WERI-Rb-1 (cell line): ENCODE results near the gene USP31.

Source experiments
- DNase-seq: peaks from one replicate; pipeline ENCODE4 v3.0.0-alpha.2; 2020
- H3K27ac ChIP-seq: fragments of 250-450 bp; sonication (Bioruptor Pico); 2 replicates; pipeline ENCODE4 v1.5.1; 2020; ENCODE audit warnings: mild to moderate bottlenecking, moderate library complexity
- H3K27me3 ChIP-seq: fragments of 250-450 bp; sonication (Bioruptor Pico); 2 replicates; pipeline ENCODE4 v1.5.1; 2021; ENCODE audit warnings: mild to moderate bottlenecking, low read depth, moderate library complexity; ENCODE audit not compliant: insufficient read depth, severe bottlenecking
- H3K36me3 ChIP-seq: fragments of 250-450 bp; sonication (Bioruptor Pico); 2 replicates; pipeline ENCODE4 v1.5.1; 2020; ENCODE audit warnings: mild to moderate bottlenecking, moderate library complexity
- H3K4me3 ChIP-seq: 2 replicates; pipeline ENCODE4 v1.5.1; 2011; ENCODE audit warnings: low read depth, mild to moderate bottlenecking, control low read depth, low read length
- H3K9me3 ChIP-seq: fragments of 250-450 bp; sonication (Bioruptor Pico); 2 replicates; pipeline ENCODE4 v1.5.1; 2021; ENCODE audit warnings: mild to moderate bottlenecking, moderate library complexity; ENCODE audit not compliant: severe bottlenecking
- TF ChIP-seq, protein P1 (sequence below): IDR thresholded peaks from 2 replicates; pipeline ENCODE4 v1.5.1; 2011; ENCODE audit warnings: low read depth, mild to moderate bottlenecking, control low read depth, inconsistent platforms, low read length

Gene USP31

DNA sequence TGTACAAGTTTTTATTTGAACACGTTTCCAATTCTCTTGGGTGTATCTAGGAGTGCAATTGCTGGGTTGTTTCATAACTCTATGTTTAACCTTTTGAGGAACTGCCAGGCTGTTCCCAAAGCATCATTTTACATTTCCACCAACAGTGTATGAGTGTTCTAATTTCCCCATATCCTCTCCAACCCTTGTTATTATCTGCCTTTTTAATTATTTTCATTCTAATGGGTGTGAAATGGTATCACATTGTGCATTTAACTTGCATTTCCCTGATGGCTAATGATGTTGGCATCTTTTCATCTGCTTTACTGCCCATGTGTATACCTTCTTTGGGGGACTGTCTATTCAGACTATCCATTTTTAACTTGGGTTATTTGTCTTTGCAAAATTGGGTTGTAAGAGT, 104.2 kb downstream of the USP31 start:
- no peaks in the 10 kb centered on the region for H3K9me3 ChIP-seq
- no peak for DNase-seq
- no peaks in the 10 kb centered on the region for H3K27me3 ChIP-seq
- no peak overlapping the region for H3K27ac ChIP-seq
- no peaks in the 10 kb centered on the region for H3K36me3 ChIP-seq
- TF ChIP-seq, protein P1, sequence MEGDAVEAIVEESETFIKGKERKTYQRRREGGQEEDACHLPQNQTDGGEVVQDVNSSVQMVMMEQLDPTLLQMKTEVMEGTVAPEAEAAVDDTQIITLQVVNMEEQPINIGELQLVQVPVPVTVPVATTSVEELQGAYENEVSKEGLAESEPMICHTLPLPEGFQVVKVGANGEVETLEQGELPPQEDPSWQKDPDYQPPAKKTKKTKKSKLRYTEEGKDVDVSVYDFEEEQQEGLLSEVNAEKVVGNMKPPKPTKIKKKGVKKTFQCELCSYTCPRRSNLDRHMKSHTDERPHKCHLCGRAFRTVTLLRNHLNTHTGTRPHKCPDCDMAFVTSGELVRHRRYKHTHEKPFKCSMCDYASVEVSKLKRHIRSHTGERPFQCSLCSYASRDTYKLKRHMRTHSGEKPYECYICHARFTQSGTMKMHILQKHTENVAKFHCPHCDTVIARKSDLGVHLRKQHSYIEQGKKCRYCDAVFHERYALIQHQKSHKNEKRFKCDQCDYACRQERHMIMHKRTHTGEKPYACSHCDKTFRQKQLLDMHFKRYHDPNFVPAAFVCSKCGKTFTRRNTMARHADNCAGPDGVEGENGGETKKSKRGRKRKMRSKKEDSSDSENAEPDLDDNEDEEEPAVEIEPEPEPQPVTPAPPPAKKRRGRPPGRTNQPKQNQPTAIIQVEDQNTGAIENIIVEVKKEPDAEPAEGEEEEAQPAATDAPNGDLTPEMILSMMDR = no peak
- H3K4me3 ChIP-seq = no peak overlapping the region

DNA sequence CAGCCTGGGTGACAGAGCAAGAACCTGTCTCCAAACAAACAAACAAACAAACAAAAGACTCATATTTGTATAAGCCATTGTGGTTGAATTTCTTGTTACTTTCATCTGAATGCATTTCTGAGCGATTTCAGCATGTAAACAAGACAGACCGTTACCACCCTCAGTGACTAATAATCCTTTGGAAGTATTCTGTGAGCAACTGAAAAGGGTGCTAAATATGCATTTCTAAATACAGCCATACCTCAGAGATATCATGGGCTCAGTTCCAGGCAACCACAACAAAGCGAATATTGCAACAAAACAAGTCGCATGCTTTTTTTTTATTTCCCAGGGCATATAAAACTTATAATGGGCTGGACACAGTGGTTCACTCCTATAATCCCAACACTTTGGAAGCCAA, 109.0 kb downstream of the USP31 start:
- TF ChIP-seq, protein P1 = no peak
- Histone ChIP-seq H3K9me3 (no peaks in the 10 kb centered on the region), H3K4me3 (no peak overlapping the region), H3K36me3 (no peaks in the 10 kb centered on the region), H3K27me3 (no peaks in the 10 kb centered on the region), H3K27ac (no peak overlapping the region)
- no peak for DNase-seq

DNA sequence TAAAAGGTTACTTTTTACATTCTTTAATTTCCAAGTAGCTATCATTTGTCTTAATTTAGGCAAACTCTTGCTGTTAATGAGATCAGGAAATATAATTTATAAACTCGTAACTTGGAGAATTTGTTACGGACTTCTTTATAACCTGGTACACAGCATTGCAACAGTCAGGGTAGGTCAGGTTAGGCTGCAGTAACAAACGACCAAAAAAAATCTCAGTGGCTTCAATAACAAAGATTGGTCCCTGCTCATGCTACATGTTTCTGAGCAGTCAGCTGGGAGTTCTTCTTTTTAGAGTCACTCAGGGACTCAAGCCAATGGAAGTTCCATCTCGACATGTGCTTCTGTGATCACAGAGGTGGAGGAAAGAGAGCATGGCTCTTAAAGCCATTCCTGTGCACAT, 110.1 kb downstream of the USP31 start:
- Histone ChIP-seq H3K27ac (no peak overlapping the region), H3K4me3 (no peak overlapping the region), H3K9me3 (no peaks in the 10 kb centered on the region), H3K27me3 (no peaks in the 10 kb centered on the region), H3K36me3 (no peaks in the 10 kb centered on the region)
- DNase-seq = no peak
- TF ChIP-seq, protein P1 = no peak

DNA sequence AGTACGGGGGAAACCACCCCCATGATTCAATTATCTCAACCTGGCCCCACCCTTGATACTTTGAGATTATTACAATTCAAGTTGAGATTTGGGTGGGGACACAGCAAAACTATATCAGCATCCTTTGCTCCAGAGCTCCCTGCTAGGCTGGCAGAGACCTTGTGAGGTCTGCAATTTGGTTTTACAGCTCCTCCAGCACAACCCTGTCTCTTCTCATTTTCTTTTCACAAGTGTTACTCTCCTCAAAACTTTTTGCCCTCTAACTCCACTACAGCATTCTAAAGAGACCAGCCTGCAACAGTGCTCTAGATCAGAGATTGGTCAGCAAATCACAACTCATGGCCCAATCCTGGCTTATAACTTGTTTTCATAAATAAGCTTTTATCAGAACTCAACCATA, 114.0 kb downstream of the USP31 start:
- no peak overlapping the region for H3K27ac ChIP-seq
- TF ChIP-seq, protein P1 = no peak
- H3K36me3 ChIP-seq = no peaks in the 10 kb centered on the region
- no peak overlapping the region for H3K4me3 ChIP-seq
- peaks cover 5% of the 10 kb centered on the region for H3K9me3 ChIP-seq
- H3K27me3 ChIP-seq = no peaks in the 10 kb centered on the region
- no peak for DNase-seq

DNA sequence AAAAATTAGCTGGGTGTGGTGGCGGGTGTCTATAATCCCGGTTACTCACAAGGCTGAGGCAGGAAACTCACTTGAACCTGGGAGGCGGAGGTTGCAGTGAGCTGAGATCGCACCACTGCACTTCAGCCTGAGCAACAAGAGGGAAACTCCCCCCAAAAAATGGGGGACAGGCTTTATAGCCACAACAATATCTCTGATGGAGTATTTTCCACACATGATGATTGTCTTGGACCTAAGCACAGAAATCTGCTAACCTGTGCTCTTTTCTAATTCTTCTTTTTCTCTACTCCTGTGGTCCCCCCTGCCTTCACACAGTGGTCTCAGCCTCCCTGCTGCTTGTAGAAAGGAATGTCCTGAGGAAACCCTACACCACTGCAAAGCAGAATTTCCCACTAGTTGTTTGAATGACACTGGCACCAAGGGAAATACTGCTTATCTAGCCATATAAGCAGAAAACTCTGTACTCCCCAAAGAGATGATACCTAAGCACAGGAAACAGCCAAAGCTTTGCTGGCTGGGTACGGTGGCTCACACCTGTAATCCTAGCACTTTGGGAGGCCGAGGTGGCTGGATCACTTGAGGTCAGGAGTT, 117.6 kb downstream of the USP31 start:
- H3K36me3 ChIP-seq = no peaks in the 10 kb centered on the region
- TF ChIP-seq, protein P1 = no peak
- no peaks in the 10 kb centered on the region for H3K27me3 ChIP-seq
- H3K27ac ChIP-seq = no peak overlapping the region
- no peak for DNase-seq
- no peak overlapping the region for H3K4me3 ChIP-seq
- H3K9me3 ChIP-seq = peaks cover 5% of the 10 kb centered on the region
